AG09309 (cell line): ENCODE measurements around the gene HIBCH.
A peak's percentile ranks its signal among the peaks of the same experiment; 100 is the strongest.

Experiments
- DNase-seq: peaks from one replicate; pipeline ENCODE4 v3.0.0-alpha.2; 2010; ENCODE audit warnings: low read depth
- H3K4me3 ChIP-seq: 2 replicates; pipeline ENCODE4 v1.5.1; 2011; ENCODE audit warnings: mild to moderate bottlenecking, low read depth, low read length, moderate library complexity; ENCODE audit not compliant: control insufficient read depth
- CTCF ChIP-seq: IDR thresholded peaks from 2 replicates; pipeline ENCODE4 v1.5.1; 2011; ENCODE audit warnings: mild to moderate bottlenecking, low read depth, low read length, inconsistent platforms; ENCODE audit not compliant: insufficient read depth, control insufficient read depth; ENCODE audit errors: missing control alignments

Gene HIBCH

GRCh38 chr2:190352668-190353536, 33.3 kb upstream of the HIBCH start:
- TF ChIP-seq CTCF = no peak
- H3K4me3 ChIP-seq = no peak overlapping the region
- DNase-seq = no peak

DNA sequence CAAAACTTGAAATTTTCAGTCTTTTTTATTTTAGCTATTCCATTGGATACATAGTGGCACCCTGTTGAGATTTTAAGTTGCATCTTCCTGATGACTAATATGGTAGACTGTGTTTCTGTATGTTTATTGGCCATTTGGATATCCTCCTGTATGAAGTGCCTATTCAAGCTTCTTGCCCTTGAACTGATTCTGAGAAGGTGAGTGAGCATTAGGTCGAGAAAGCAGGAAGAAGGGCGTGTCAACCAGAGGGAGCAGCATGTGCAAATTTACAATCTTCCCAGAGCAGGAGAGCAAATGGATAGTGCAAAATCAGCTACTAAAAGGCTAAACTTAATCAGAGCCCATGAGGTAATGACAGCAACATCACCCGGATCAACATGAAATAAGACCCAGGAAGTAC, 32.3 kb upstream of the HIBCH start:
- DNase-seq = no peak
- TF ChIP-seq CTCF = no peak

DNA sequence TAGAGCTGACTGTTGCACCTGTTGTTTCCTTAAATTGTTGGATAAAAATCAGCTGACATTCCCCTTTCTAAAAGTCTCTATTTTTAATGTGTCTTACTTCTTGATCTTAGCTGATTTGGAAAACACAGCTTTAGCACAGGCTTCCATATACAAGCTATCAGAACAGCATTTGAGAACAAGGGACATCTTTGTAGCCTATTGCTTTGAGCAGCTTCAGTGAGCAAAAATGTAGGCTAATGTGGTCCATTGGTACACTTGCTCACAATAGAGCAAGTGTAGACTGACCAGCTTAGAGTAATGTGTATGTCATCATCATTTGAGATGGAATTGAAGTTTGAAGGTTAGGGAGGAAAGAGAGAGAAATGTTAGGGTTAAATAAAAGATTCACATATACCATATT, 30.7 kb upstream of the HIBCH start:
- TF ChIP-seq CTCF = no peak
- no peak for DNase-seq
- no peak overlapping the region for H3K4me3 ChIP-seq

More for the DNA sequence above, 32.3 kb upstream of the HIBCH start:
- H3K4me3 ChIP-seq = no peak overlapping the region

DNA sequence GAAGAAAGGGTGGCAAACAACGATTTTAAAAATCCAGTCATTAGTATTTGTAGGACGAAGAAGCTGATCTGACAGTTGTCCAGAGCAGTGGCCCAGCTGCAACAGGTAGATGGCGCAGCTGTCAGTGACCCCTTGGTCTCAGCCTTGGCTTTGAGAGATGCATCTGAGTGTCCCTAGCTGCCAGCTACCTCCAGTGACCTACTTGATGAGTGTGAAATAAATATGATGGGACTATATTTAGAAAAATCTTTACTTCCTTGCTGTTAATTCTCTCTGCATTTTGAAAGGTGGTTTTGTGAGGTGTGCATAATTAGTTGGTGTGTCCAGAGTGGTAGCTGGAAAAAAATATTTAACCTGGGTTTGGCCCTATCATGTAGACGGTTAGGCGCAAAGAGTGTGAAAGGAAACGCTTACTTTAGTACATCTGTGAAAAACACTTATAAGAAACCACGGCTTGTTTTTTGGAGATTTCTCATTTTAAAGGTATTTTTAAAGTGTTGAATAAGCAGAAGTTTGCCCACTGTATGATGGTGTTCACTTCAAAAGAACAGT, 24.7 kb upstream of the HIBCH start:
- no peak for DNase-seq
- TF ChIP-seq CTCF = peak; percentile 41

GRCh38 chr2:190343536-190344275, 24.1 kb upstream of the HIBCH start, which contains the start of gene INPP1:
TSS of gene INPP1 (plus strand) at chr2:190343589. CDS start at chr2:190360103, 16,514 bp downstream.
- peak within 1 kb of the TSS; percentile 55 for H3K4me3 ChIP-seq
- no peak for TF ChIP-seq CTCF
- DNase-seq = no peak

More for the DNA sequence above, 24.7 kb upstream of the HIBCH start:
- peak overlapping the region; percentile 55 for H3K4me3 ChIP-seq

DNA sequence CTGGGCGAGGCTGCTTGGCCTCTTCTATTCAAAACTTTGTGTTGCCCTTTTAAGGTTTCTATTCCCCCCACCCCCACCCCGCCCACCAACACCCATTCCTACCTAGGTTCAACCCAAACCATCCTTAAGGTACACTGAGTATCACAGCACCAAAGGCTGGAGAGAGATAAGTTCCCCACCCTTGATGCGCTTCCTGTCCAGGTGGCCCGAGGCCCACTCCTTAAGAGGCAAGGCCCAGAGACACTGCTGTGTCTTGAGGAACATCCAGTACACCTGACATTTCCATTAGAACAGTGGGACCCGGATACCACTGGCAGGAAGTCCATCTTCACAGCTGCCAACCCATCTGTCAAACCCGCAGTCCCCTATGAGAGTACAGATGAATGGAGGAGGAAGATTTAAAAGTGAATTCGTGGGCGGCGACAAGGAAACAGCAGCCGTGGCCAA, 23.5 kb upstream of the HIBCH start:
- no peak for TF ChIP-seq CTCF
- no peak for DNase-seq
- H3K4me3 ChIP-seq = peak overlapping the region; percentile 55
